Panc1 (cell line): ENCODE measurements around the gene PIGM.

Experiments
- POLR2AphosphoS5 ChIP-seq: IDR thresholded peaks from 2 replicates; pipeline ENCODE4 v1.6.1; 2012; ENCODE audit warnings: mild to moderate bottlenecking, low read depth, low read length, moderate library complexity
- SIN3A ChIP-seq: IDR thresholded peaks from 2 replicates; pipeline ENCODE4 v1.6.1; 2012; ENCODE audit warnings: low read depth, mild to moderate bottlenecking, low read length, moderate library complexity, borderline replicate concordance; ENCODE audit not compliant: insufficient read depth
- TCF7L2 ChIP-seq: IDR thresholded peaks from 2 replicates; pipeline ENCODE4 v1.6.1; 2011; ENCODE audit warnings: mild to moderate bottlenecking, low read depth, low read length, inconsistent platforms
- TF ChIP-seq, protein P1 (sequence below): fragments of 450-650 bp; IDR thresholded peaks from 2 replicates; pipeline ENCODE4 v1.5.1; 2017; ENCODE audit warnings: mild to moderate bottlenecking
- TF ChIP-seq, protein P2 (sequence below), 2 experiments: IDR thresholded peaks; 2 replicates each; pipeline ENCODE4 v1.6.1; 2011 to 2012; ENCODE audit warnings: low read depth in 2 of 2, control low read depth in 1 of 2, low read length in 1 of 2, mild to moderate bottlenecking in 1 of 2, moderate library complexity in 1 of 2; ENCODE audit not compliant: insufficient read depth in 1 of 2

DNA sequence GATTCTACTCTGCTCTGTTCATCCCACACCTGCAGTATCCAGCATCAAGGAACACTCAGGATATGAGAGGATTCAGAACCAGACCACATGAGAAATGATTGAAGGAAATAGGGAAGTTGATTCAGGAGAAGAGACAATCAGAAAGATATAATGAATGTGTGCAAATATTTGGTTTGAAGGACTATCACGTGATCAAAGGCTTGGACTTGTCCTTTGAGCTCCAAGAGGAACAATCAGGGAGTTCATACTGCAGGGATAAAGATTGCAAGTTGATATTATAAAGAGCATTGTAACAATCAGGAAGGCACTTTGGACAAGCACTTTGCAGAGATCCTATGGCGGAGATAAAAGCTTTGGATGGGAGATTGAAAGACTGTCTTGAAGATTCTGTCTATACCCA is 13.9 kb upstream of the PIGM start:
- TF ChIP-seq POLR2AphosphoS5, result no peak
- TF ChIP-seq, protein P1, sequence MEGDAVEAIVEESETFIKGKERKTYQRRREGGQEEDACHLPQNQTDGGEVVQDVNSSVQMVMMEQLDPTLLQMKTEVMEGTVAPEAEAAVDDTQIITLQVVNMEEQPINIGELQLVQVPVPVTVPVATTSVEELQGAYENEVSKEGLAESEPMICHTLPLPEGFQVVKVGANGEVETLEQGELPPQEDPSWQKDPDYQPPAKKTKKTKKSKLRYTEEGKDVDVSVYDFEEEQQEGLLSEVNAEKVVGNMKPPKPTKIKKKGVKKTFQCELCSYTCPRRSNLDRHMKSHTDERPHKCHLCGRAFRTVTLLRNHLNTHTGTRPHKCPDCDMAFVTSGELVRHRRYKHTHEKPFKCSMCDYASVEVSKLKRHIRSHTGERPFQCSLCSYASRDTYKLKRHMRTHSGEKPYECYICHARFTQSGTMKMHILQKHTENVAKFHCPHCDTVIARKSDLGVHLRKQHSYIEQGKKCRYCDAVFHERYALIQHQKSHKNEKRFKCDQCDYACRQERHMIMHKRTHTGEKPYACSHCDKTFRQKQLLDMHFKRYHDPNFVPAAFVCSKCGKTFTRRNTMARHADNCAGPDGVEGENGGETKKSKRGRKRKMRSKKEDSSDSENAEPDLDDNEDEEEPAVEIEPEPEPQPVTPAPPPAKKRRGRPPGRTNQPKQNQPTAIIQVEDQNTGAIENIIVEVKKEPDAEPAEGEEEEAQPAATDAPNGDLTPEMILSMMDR, result no peak
- TF ChIP-seq, protein P2, sequence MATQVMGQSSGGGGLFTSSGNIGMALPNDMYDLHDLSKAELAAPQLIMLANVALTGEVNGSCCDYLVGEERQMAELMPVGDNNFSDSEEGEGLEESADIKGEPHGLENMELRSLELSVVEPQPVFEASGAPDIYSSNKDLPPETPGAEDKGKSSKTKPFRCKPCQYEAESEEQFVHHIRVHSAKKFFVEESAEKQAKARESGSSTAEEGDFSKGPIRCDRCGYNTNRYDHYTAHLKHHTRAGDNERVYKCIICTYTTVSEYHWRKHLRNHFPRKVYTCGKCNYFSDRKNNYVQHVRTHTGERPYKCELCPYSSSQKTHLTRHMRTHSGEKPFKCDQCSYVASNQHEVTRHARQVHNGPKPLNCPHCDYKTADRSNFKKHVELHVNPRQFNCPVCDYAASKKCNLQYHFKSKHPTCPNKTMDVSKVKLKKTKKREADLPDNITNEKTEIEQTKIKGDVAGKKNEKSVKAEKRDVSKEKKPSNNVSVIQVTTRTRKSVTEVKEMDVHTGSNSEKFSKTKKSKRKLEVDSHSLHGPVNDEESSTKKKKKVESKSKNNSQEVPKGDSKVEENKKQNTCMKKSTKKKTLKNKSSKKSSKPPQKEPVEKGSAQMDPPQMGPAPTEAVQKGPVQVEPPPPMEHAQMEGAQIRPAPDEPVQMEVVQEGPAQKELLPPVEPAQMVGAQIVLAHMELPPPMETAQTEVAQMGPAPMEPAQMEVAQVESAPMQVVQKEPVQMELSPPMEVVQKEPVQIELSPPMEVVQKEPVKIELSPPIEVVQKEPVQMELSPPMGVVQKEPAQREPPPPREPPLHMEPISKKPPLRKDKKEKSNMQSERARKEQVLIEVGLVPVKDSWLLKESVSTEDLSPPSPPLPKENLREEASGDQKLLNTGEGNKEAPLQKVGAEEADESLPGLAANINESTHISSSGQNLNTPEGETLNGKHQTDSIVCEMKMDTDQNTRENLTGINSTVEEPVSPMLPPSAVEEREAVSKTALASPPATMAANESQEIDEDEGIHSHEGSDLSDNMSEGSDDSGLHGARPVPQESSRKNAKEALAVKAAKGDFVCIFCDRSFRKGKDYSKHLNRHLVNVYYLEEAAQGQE (IDR thresholded peaks at IDR 0.05; ENCODE audit: insufficient read depth in 1 of 2, low read depth in 2 of 2, low read length in 1 of 2), result no peak
- TF ChIP-seq SIN3A, result no peak
- TF ChIP-seq TCF7L2, result no peak
